ENCODE data around the gene INPP5A.

- TF ChIP-seq CTCF (IDR thresholded peaks at IDR 0.05; ENCODE audit: insufficient read depth, low read length) (no peak), POLR2AphosphoS5 (IDR thresholded peaks at IDR 0.05; ENCODE audit: low read depth) (no peak; the same call in 1 of the 2 replicates), REST (IDR thresholded peaks at IDR 0.05; ENCODE audit: insufficient replicate concordance, low read depth) (no peak), SPI1 (IDR thresholded peaks at IDR 0.05; ENCODE audit: borderline replicate concordance, low read depth) (no peak)
Observed at GRCh38 chr10:132559538-132559937, 22.0 kb downstream of the INPP5A start.
